IPS-18c (cell line): ENCODE measurements around the gene PCP4.
"Not testable (repeated sequence)": the region's sequence is repeated elsewhere in the genome, so short reads cannot be mapped to it uniquely, and the experiment has no call there.

ENCODE experiments used
- H3K4me3 ChIP-seq: 2 replicates; pipeline ENCODE4 v1.7.0; 2013; ENCODE audit warnings: low read depth, mild to moderate bottlenecking, low read length, moderate library complexity; ENCODE audit not compliant: insufficient read depth
- H3K9me3 ChIP-seq: one replicate; pipeline ENCODE4 v1.6.1; 2013; ENCODE audit warnings: mild to moderate bottlenecking, low read length, moderate library complexity; ENCODE audit not compliant: control insufficient read depth, insufficient read depth

Gene PCP4

GRCh38 chr21:39852726-39853500 lies 14.3 kb upstream of the PCP4 start:
- Histone ChIP-seq H3K4me3 (no peak overlapping the region), H3K9me3 (peaks cover 12% of the 10 kb centered on the region)

GRCh38 chr21:39854572-39854971 lies 12.7 kb upstream of the PCP4 start:
- Histone ChIP-seq H3K9me3 (peaks cover 12% of the 10 kb centered on the region), H3K4me3 (no peak overlapping the region)

DNA sequence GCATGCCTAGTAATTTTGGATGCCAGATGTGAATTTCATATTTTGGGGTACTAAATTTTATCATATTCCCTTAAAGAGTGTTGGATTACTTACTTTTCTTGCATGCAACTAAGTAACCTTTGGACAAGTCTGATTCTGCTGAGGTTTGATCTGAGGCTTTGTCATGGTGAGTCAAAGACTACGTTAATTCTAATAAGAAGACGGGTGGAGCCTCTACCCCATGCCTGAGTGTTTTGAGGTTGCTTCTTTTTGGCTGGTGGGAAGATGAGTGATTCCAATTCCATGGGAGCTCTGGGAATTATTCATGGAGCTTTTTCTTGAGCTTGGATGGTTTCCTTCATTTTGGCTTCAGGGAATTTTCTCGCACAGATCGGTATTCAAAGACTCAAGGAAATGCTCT lies 11.6 kb upstream of the PCP4 start:
- no peak overlapping the region for H3K4me3 ChIP-seq
- H3K9me3 ChIP-seq, result peaks cover 10% of the 10 kb centered on the region

DNA sequence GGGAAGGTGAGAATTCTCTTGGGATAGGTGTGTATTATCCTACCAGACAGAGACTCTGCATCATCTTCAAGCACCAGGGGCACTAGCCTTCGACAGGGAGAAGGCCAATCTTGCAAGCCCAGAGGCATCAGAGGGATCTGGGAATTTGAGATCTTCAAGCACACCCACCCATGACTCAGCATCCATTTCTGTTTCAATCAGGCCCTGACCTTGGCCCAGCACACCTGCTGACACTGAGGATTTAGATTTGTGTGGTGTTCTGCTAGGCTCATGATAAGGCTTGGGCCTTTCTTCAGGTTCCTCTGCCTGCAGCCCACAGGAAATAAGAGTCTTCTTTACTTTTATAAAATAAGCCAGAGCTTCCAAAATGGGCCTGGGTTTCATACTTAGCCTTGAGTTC lies 6.6 kb upstream of the PCP4 start:
- Histone ChIP-seq H3K4me3 (no peak overlapping the region), H3K9me3 (peaks cover 4% of the 10 kb centered on the region)

GRCh38 chr21:39863111-39863510 lies 4.1 kb upstream of the PCP4 start:
- Histone ChIP-seq H3K9me3 (peaks cover 2% of the 10 kb centered on the region), H3K4me3 (no peak overlapping the region)

DNA sequence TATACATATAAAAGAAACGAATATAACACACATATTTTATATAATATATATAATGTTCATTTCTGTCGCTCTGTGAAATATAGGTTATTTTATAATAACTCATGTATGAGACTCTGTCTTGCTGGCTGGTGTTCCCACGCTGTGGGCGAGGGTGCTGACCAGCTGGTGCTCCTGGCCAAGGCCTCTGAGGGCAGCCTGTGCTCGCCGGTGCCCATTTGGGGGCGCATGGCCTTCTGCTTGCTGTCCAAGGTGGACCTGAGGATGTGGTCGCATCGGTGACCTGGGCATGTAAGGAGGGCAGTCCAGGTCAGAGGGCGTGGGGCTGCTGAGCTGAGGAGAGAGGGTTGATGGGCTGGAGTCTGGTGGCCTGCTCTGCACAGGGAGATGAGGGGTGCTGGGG lies 1.1 kb upstream of the PCP4 start:
- no peaks in the 10 kb centered on the region for H3K9me3 ChIP-seq

DNA sequence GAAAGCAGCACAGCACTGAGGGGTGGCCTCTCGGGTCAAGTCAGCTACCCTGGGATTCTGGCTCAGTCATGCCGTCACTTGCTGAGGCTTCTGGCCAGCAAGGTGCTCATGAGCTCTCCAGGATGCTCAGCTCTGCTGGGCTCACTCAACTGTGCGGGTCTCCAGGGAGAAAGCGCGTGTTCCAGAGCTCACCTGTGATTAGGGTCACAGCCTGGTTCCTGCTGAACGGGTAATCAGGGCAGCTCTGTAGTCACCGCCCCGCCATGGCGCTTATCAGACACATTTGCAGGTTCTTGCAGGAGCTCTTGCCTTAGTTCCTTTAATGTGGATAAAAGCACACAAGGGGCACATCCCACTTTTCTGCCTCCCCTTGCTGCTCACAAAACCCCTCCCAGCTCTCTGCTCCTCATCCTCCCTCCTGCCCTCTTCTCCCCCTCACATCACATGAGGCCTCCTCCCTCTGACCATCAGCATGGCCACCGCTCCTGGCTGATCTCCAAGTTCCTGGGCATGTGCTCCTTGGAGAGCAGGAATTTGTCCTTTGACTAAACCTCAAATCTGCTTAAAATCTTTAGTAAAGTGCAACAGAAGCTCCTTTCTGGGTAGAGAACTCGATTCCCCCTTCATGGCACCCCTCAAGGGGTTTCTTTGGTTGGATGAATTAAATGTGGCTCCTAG lies 2.0 kb downstream of the PCP4 start:
- no peaks in the 10 kb centered on the region for H3K9me3 ChIP-seq
- no peak overlapping the region for H3K4me3 ChIP-seq

More for the DNA sequence above, 1.1 kb upstream of the PCP4 start:
- H3K4me3 ChIP-seq, result no peak overlapping the region

GRCh38 chr21:39873687-39874086 lies 6.4 kb downstream of the PCP4 start:
- Histone ChIP-seq H3K9me3 (no peaks in the 10 kb centered on the region), H3K4me3 (no peak overlapping the region)

GRCh38 chr21:39874206-39874605 lies 7.0 kb downstream of the PCP4 start:
- Histone ChIP-seq H3K9me3 (no peaks in the 10 kb centered on the region), H3K4me3 (no peak overlapping the region)

DNA sequence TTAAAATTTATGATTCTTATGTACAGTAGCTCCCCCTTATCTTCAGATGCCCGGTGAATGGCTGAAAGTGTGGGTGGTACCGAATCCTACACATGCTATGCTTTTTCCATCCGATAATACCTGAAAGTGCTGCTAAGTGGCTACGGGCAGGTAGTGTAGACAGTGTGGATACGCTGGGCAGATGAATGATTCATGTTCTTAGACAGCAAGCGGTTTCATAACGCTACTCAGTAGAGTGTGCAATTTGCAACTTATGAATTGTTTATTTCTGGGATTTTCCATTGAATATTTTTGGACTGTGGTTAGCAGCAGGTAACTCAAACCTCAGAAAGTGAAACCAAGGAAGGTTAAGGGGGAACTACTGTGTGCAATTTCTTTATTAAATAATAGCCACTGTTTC lies 7.5 kb downstream of the PCP4 start:
- no peak overlapping the region for H3K4me3 ChIP-seq
- no peaks in the 10 kb centered on the region for H3K9me3 ChIP-seq

- Histone ChIP-seq H3K4me3 (no peak overlapping the region), H3K9me3 (no peaks in the 10 kb centered on the region)
Observed at GRCh38 chr21:39881661-39882060, 14.4 kb downstream of the PCP4 start.

DNA sequence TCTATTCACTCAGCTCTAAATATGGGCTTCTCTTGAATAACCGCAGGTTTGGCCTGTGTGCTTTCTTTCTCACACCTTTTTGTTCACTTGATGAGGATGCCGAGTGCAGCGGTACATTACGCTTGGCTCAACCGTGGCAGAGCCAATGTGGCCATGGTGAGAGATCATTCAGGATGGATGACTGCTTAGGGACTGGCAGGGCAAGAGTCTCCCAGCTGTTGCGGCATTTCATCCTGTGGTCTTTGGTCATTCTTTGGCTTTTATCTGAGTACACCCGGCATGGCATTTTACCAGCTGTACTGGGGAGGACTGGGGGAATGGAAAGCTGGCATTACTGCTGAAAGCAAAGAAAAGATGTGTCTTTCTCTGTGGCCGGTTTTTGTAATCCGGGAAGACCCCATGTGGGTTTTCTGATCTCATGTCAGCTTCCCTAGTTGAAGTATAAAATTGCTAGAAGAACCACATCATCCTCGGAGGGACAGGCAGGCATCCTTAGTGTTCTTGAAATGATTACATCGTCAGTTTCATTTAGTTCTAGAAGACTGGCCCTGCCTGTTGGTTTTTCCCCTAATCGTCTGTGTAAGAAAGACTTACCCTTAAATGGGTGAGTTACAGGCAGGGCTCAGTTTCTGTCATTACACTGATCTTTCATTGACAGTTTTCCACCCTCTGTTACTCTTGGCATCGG lies 15.1 kb downstream of the PCP4 start:
- no peak overlapping the region for H3K4me3 ChIP-seq
- no peaks in the 10 kb centered on the region for H3K9me3 ChIP-seq

DNA sequence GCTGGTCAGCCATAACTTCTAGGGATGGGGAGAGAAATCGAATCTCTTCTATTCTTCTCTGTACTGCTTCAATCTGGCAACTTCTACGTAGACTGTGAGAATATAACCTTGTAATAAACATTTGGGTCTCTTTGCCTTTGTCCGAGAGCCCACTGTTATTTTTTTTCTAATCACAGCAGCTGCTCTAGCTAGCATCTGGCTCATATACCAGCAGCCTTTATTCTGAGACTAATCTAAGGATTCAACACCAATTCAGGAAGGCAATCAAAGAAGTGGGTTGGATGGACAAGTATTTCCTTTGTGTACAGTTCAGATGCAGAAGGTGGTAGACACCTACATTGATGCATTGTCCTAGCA lies 15.6 kb downstream of the PCP4 start:
- Histone ChIP-seq H3K4me3 (no peak overlapping the region), H3K9me3 (no peaks in the 10 kb centered on the region)

GRCh38 chr21:39885119-39885848 lies 18.0 kb downstream of the PCP4 start:
- Histone ChIP-seq H3K9me3 (no peaks in the 10 kb centered on the region), H3K4me3 (no peak overlapping the region)

GRCh38 chr21:39888848-39889247 lies 21.6 kb downstream of the PCP4 start:
- no peaks in the 10 kb centered on the region for H3K9me3 ChIP-seq
- no peak overlapping the region for H3K4me3 ChIP-seq

- Histone ChIP-seq H3K4me3 (no peak overlapping the region), H3K9me3 (no peaks in the 10 kb centered on the region)
Observed at GRCh38 chr21:39891111-39891510, 23.9 kb downstream of the PCP4 start.

DNA sequence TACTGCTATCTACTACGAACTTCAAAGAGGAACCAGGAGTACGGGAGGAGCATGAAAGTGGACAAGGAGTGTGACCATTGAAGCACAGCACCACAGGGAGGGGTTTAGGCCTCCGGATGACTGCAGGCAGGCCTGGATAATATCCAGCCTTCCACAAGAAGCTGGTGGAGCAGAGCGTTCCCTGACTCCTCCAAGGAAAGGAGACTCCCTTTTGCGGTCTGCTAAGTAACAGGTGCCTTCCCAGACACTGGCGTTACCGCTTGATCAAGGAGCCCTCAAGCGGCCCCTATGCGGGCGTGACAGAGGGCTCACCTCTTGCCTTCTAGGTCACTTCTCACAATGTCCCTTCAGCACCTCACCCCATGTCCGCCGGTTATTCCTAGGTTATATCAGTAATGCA lies 24.6 kb downstream of the PCP4 start:
- H3K9me3 ChIP-seq, H3K4me3 ChIP-seq: not testable (repeated sequence)

GRCh38 chr21:39900491-39900890 lies 33.3 kb downstream of the PCP4 start:
- no peaks in the 10 kb centered on the region for H3K9me3 ChIP-seq
- H3K4me3 ChIP-seq, result no peak overlapping the region
